Measurements from ENCODE around the gene ATAD2B.

DNA sequence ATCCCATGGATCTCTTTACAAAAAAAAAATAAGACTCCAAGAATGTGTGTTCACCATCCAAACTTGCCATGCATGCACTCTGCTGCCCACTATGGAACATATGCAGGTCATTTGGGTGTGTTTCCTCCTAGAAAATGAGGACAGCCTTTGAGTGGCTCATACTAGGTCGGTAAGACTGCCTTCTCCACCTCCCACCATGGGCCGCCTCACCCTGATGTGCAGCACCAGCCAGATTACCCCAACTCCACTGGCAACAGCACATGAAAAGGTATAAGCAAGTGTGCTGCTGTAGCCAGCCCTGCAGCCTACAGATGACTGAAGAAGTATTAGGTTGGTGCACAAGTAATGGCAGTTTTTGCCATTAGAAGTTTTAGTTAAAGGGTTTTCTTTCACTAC is 214.2 kb downstream of the ATAD2B start:
- TF ChIP-seq, protein P1, sequence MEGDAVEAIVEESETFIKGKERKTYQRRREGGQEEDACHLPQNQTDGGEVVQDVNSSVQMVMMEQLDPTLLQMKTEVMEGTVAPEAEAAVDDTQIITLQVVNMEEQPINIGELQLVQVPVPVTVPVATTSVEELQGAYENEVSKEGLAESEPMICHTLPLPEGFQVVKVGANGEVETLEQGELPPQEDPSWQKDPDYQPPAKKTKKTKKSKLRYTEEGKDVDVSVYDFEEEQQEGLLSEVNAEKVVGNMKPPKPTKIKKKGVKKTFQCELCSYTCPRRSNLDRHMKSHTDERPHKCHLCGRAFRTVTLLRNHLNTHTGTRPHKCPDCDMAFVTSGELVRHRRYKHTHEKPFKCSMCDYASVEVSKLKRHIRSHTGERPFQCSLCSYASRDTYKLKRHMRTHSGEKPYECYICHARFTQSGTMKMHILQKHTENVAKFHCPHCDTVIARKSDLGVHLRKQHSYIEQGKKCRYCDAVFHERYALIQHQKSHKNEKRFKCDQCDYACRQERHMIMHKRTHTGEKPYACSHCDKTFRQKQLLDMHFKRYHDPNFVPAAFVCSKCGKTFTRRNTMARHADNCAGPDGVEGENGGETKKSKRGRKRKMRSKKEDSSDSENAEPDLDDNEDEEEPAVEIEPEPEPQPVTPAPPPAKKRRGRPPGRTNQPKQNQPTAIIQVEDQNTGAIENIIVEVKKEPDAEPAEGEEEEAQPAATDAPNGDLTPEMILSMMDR (conservative IDR thresholded peaks at IDR 0.05; ENCODE audit: low read depth, low read length) = no peak
- no peak for TF ChIP-seq POLR2A (IDR thresholded peaks at IDR 0.05; ENCODE audit: low read depth, low read length)
- no peak for TF ChIP-seq SMC3 (IDR thresholded peaks at IDR 0.05; ENCODE audit: low read depth, low read length)
- no peak for TF ChIP-seq NFE2L2 (IDR thresholded peaks at IDR 0.05; ENCODE audit: low read depth, low read length)
- TF ChIP-seq RAD21 (IDR thresholded peaks at IDR 0.05; ENCODE audit: low read length) = no peak
- TF ChIP-seq FOS (IDR thresholded peaks at IDR 0.05; ENCODE audit: low read depth, low read length) = no peak
- TF ChIP-seq RCOR1 (IDR thresholded peaks at IDR 0.05; ENCODE audit: insufficient replicate concordance, low read length) = no peak
- TF ChIP-seq, protein P2, sequence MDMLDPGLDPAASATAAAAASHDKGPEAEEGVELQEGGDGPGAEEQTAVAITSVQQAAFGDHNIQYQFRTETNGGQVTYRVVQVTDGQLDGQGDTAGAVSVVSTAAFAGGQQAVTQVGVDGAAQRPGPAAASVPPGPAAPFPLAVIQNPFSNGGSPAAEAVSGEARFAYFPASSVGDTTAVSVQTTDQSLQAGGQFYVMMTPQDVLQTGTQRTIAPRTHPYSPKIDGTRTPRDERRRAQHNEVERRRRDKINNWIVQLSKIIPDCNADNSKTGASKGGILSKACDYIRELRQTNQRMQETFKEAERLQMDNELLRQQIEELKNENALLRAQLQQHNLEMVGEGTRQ (IDR thresholded peaks at IDR 0.05; ENCODE audit: low read depth, low read length) = no peak
- no peak for TF ChIP-seq CEBPB (IDR thresholded peaks at IDR 0.05; ENCODE audit: low read depth, low read length)
- no peak for TF ChIP-seq MXI1 (IDR thresholded peaks at IDR 0.05; ENCODE audit: borderline replicate concordance, low read depth, low read length)
- no peak for TF ChIP-seq MAZ (IDR thresholded peaks at IDR 0.05; ENCODE audit: borderline replicate concordance, low read depth, low read length)
